Lung (tissue), 16 donors: ENCODE results near the gene RUVBL2. TPM values are rescaled to one million over a fixed set of nuclear protein-coding genes. Genes with fewer than 3 reads are reported as not detected.

Experiments
- ATAC-seq: fragments of 200-7000 bp; cut with Tn5 transposase; one replicate; pipeline ENCODE4 v1.9.1; 2020; ENCODE audit warnings: moderate number of reproducible peaks; ENCODE audit not compliant: insufficient read depth, low FRiP score
- DNase-seq, 3 donors: peaks; one replicate each; pipeline ENCODE4 v3.0.0-alpha.2; 2013 to 2017
- H3K27ac ChIP-seq, 2 donors: one replicate each; pipeline ENCODE4 v1.5.1; 2013; ENCODE audit warnings: mild to moderate bottlenecking in 2 of 2, moderate library complexity in 2 of 2, control low read depth in 1 of 2, inconsistent platforms in 1 of 2, low read depth in 1 of 2, low read length in 1 of 2
- H3K27me3 ChIP-seq, 3 donors: one replicate each; pipeline ENCODE4 v1.5.1; 2013; ENCODE audit warnings: low read length in 2 of 3; ENCODE audit not compliant: control insufficient read depth in 3 of 3, insufficient read depth in 3 of 3
- H3K36me3 ChIP-seq, 4 donors: one replicate each; pipeline ENCODE4 v1.5.1; 2013; ENCODE audit warnings: low read length in 4 of 4, mild to moderate bottlenecking in 1 of 4, moderate library complexity in 1 of 4; ENCODE audit not compliant: control insufficient read depth in 4 of 4, insufficient read depth in 4 of 4
- H3K4me1 ChIP-seq, 5 donors: one replicate each; pipeline ENCODE4 v1.5.1; 2013; ENCODE audit warnings: low read length in 5 of 5, mild to moderate bottlenecking in 2 of 5, moderate library complexity in 1 of 5; ENCODE audit not compliant: control insufficient read depth in 5 of 5, insufficient read depth in 5 of 5
- H3K4me3 ChIP-seq: one replicate; pipeline ENCODE4 v1.5.1; 2013; ENCODE audit warnings: mild to moderate bottlenecking, control low read depth, moderate library complexity
- H3K9ac ChIP-seq, 2 donors: one replicate each; pipeline ENCODE4 v1.5.1; 2013; ENCODE audit warnings: low read length in 2 of 2, control low read depth in 1 of 2; ENCODE audit not compliant: insufficient read depth in 1 of 2
- H3K9me3 ChIP-seq, 4 donors: one replicate each; pipeline ENCODE4 v1.5.1; 2013; ENCODE audit warnings: low read length in 3 of 4, mild to moderate bottlenecking in 1 of 4, moderate library complexity in 1 of 4; ENCODE audit not compliant: control insufficient read depth in 4 of 4, insufficient read depth in 3 of 4
- CTCF ChIP-seq: IDR thresholded peaks from 2 replicates; pipeline ENCODE4 v1.5.1; 2012; ENCODE audit warnings: mild to moderate bottlenecking; ENCODE audit errors: control extremely low read depth, extremely low read depth
- WGBS, 2 donors: extraction: QIAGEN DNeasy Blood & Tissue Kit; methylation state at CpG; one replicate each; pipeline ENCODE4 v1.1.7; 2013; 5-methylcytosine and 5-hydroxymethylcytosine counted together
- long read RNA-seq, 5 donors: transcript quantifications; one replicate each; lab custom pipeline, GENCODE V29; 2026
- polyA plus RNA-seq, 2 donors: library from polyadenylated mRNA; stranded (reverse); fragments of 200-250 nt; gene quantifications; one replicate each; pipeline ENCODE4 v1.2.1, GENCODE V29; 2013
- total RNA-seq, 2 donors: library from RNA; depleted of rRNA in 1 of 2; stranded (reverse); fragments of >200 nt in 1 of 2; gene quantifications; one replicate each; pipeline ENCODE4 v1.2.1, GENCODE V29; 2014 to 2021
- donor health status: control.
- donor health status: control.
- donor health status: Bipolar disorder and iron deficiency.
- donor health status: healthy.
- donor health status: DM: yes; HTN: yes; CAD: no.

The RUVBL2 gene
- total RNA-seq, result 100 to 1,000 TPM in 1 of 2 donors, 10 to 100 TPM in 1; 85.6 to 108 TPM
- 100 to 1,000 TPM in 1 of 2 donors, 10 to 100 TPM in 1; 80.7 to 112 TPM for polyA plus RNA-seq
- long read RNA-seq, donor 1, transcript RUVBL2-206 (15 exons, 2,009 nt), result major isoform, 31 of 44 reads
- long read RNA-seq, donor 1, partial matches to known transcripts, result 7 of 44 reads
- long read RNA-seq, donor 1, other reads (novel, unspliced or antisense), result 0 of 44 reads
- long read RNA-seq, donor 2, transcript RUVBL2-206 (15 exons, 2,009 nt), result major isoform, 6 of 9 reads
- long read RNA-seq, donor 2, partial matches to known transcripts, result 0 of 9 reads
- long read RNA-seq, donor 2, other reads (novel, unspliced or antisense), result 0 of 9 reads
- long read RNA-seq, donor 3, transcript RUVBL2-206 (15 exons, 2,009 nt), result major isoform, 11 of 12 reads
- long read RNA-seq, donor 3, partial matches to known transcripts, result 0 of 12 reads
- long read RNA-seq, donor 3, other reads (novel, unspliced or antisense), result 0 of 12 reads
- long read RNA-seq, donor 4, transcript RUVBL2-206 (15 exons, 2,009 nt), result major isoform, 6 of 13 reads
- long read RNA-seq, donor 4, partial matches to known transcripts, result 5 of 13 reads
- long read RNA-seq, donor 4, other reads (novel, unspliced or antisense), result 0 of 13 reads
- long read RNA-seq, donor 5, transcript RUVBL2-206 (15 exons, 2,009 nt), result major isoform, 27 of 36 reads
- long read RNA-seq, donor 5, partial matches to known transcripts, result 7 of 36 reads
- long read RNA-seq, donor 5, other reads (novel, unspliced or antisense), result 0 of 36 reads

GRCh38 chr19:48993175-48994034 is at the start of gene RUVBL2, which contains the start of gene GYS1:
TSS of gene RUVBL2 (plus strand) at chr19:48993887. CDS start at chr19:48993912, 25 bp downstream.
TSS of gene GYS1 (minus strand) at chr19:48993309. CDS start at chr19:48993112, 197 bp downstream.
- H3K4me1 ChIP-seq, result peaks cover 4 to 22% (median 10%) of the 10 kb centered on the region in 5 donors
- TF ChIP-seq CTCF, result peak; percentile 78
- H3K36me3 ChIP-seq, result peaks cover 0 to 14% (median 3%) of the 10 kb centered on the region in 4 donors
- peak within 1 kb of the TSS; percentile 85 to 89 for H3K9ac ChIP-seq
- 0% methylated on average over 51 to 56 of the region's 56 CpGs for WGBS, 2 donors
- peak within 1 kb of the TSS; percentile 96 for H3K27ac ChIP-seq
- peak within 1 kb of the TSS; percentile 76 for H3K4me3 ChIP-seq
- H3K9me3 ChIP-seq, result no peaks in the 10 kb centered on the region
- peak; percentile 100 for DNase-seq
- ATAC-seq, result peak; percentile 95
- H3K27me3 ChIP-seq, result no peaks in the 10 kb centered on the region

- H3K4me1 ChIP-seq, result peaks cover 0 to 2% (median 0%) of the 10 kb centered on the region in 5 donors
- peaks cover 0 to 10% (median 2%) of the 10 kb centered on the region in 4 donors for H3K9me3 ChIP-seq
- no peaks in the 10 kb centered on the region for H3K27me3 ChIP-seq
- 85 to 90% methylated on average over 5 of the region's 5 CpGs for WGBS, 2 donors
- no peak overlapping the region for H3K27ac ChIP-seq
- H3K36me3 ChIP-seq, result no peaks in the 10 kb centered on the region
- H3K4me3 ChIP-seq, result no peak overlapping the region
- no peak overlapping the region for H3K9ac ChIP-seq
- no peak for DNase-seq
- no peak for ATAC-seq
- TF ChIP-seq CTCF, result no peak
Measured at GRCh38 chr19:48945415-48945814, 48.3 kb upstream of the RUVBL2 start.

GRCh38 chr19:48945817-48946216 is 47.9 kb upstream of the RUVBL2 start:
- no peaks in the 10 kb centered on the region for H3K36me3 ChIP-seq
- peaks cover 0 to 6% (median 2%) of the 10 kb centered on the region in 4 donors for H3K9me3 ChIP-seq
- no peak overlapping the region for H3K4me3 ChIP-seq
- no peaks in the 10 kb centered on the region for H3K27me3 ChIP-seq
- DNase-seq, result no peak
- ATAC-seq, result no peak
- WGBS, 2 donors, result 87 to 89% methylated on average over 2 of the region's 2 CpGs
- peaks cover 0 to 2% (median 0%) of the 10 kb centered on the region in 5 donors for H3K4me1 ChIP-seq
- TF ChIP-seq CTCF, result no peak
- H3K9ac ChIP-seq, result no peak overlapping the region
- H3K27ac ChIP-seq, result no peak overlapping the region
